ENCODE data around the gene DROSHA. TPM values are rescaled to one million over a fixed set of nuclear protein-coding genes. Genes with fewer than 3 reads are reported as not detected.

Gene DROSHA
- total RNA-seq, 1 donor from 2014 or later: 93.1 TPM

- no peaks in the 10 kb centered on the region for H3K9me3 Mint-ChIP-seq
- DNase-seq (ENCODE audit: low spot score in 2 of 2, unreplicated experiment in 2 of 2): no peak
- H3K27me3 Mint-ChIP-seq (ENCODE audit: low read depth): no peaks in the 10 kb centered on the region
- H3K27ac Mint-ChIP-seq: no peak overlapping the region
- no peak overlapping the region for H3K4me3 Mint-ChIP-seq
- TF ChIP-seq, protein P1, sequence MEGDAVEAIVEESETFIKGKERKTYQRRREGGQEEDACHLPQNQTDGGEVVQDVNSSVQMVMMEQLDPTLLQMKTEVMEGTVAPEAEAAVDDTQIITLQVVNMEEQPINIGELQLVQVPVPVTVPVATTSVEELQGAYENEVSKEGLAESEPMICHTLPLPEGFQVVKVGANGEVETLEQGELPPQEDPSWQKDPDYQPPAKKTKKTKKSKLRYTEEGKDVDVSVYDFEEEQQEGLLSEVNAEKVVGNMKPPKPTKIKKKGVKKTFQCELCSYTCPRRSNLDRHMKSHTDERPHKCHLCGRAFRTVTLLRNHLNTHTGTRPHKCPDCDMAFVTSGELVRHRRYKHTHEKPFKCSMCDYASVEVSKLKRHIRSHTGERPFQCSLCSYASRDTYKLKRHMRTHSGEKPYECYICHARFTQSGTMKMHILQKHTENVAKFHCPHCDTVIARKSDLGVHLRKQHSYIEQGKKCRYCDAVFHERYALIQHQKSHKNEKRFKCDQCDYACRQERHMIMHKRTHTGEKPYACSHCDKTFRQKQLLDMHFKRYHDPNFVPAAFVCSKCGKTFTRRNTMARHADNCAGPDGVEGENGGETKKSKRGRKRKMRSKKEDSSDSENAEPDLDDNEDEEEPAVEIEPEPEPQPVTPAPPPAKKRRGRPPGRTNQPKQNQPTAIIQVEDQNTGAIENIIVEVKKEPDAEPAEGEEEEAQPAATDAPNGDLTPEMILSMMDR (IDR thresholded peaks at IDR 0.05; ENCODE audit: unreplicated experiment): no peak
- H3K4me1 Mint-ChIP-seq: no peaks in the 10 kb centered on the region
- peaks cover 25% of the 10 kb centered on the region for H3K36me3 Mint-ChIP-seq
Measured at GRCh38 chr5:31477516-31477915, 54.4 kb downstream of the DROSHA start.

GRCh38 chr5:31476738-31477141, 55.2 kb downstream of the DROSHA start:
- TF ChIP-seq, protein P1 (IDR thresholded peaks at IDR 0.05; ENCODE audit: unreplicated experiment): no peak
- H3K27ac Mint-ChIP-seq: no peak overlapping the region
- H3K27me3 Mint-ChIP-seq (ENCODE audit: low read depth): no peaks in the 10 kb centered on the region
- no peak for DNase-seq (ENCODE audit: low spot score in 2 of 2, unreplicated experiment in 2 of 2)
- peaks cover 20% of the 10 kb centered on the region for H3K36me3 Mint-ChIP-seq
- H3K9me3 Mint-ChIP-seq: no peaks in the 10 kb centered on the region
- no peaks in the 10 kb centered on the region for H3K4me1 Mint-ChIP-seq
- H3K4me3 Mint-ChIP-seq: no peak overlapping the region

- TF ChIP-seq, protein P1 (IDR thresholded peaks at IDR 0.05; ENCODE audit: unreplicated experiment): no peak
- no peak for DNase-seq (ENCODE audit: low spot score in 2 of 2, unreplicated experiment in 2 of 2)
- Mint-ChIP-seq H3K9me3 (no peaks in the 10 kb centered on the region), H3K4me3 (no peak overlapping the region), H3K36me3 (peaks cover 26% of the 10 kb centered on the region), H3K4me1 (no peaks in the 10 kb centered on the region), H3K27me3 (ENCODE audit: low read depth) (no peaks in the 10 kb centered on the region), H3K27ac (no peak overlapping the region)
Measured at GRCh38 chr5:31471916-31472315, 60.0 kb downstream of the DROSHA start.

GRCh38 chr5:31471040-31471439, 60.9 kb downstream of the DROSHA start:
- no peak for DNase-seq (ENCODE audit: low spot score in 2 of 2, unreplicated experiment in 2 of 2)
- H3K27me3 Mint-ChIP-seq (ENCODE audit: low read depth): no peaks in the 10 kb centered on the region
- H3K36me3 Mint-ChIP-seq: peaks cover 33% of the 10 kb centered on the region
- H3K4me1 Mint-ChIP-seq: no peaks in the 10 kb centered on the region
- H3K4me3 Mint-ChIP-seq: no peak overlapping the region
- H3K27ac Mint-ChIP-seq: no peak overlapping the region
- H3K9me3 Mint-ChIP-seq: no peaks in the 10 kb centered on the region
- TF ChIP-seq, protein P1 (IDR thresholded peaks at IDR 0.05; ENCODE audit: unreplicated experiment): no peak

- no peak overlapping the region for H3K4me3 Mint-ChIP-seq
- H3K27ac Mint-ChIP-seq: no peak overlapping the region
- no peaks in the 10 kb centered on the region for H3K4me1 Mint-ChIP-seq
- TF ChIP-seq, protein P1 (IDR thresholded peaks at IDR 0.05; ENCODE audit: unreplicated experiment): no peak
- no peaks in the 10 kb centered on the region for H3K9me3 Mint-ChIP-seq
- H3K36me3 Mint-ChIP-seq: peaks cover 34% of the 10 kb centered on the region
- DNase-seq (ENCODE audit: low spot score in 2 of 2, unreplicated experiment in 2 of 2): no peak
- H3K27me3 Mint-ChIP-seq (ENCODE audit: low read depth): no peaks in the 10 kb centered on the region
Measured at GRCh38 chr5:31470608-31471007, 61.3 kb downstream of the DROSHA start.

DNA sequence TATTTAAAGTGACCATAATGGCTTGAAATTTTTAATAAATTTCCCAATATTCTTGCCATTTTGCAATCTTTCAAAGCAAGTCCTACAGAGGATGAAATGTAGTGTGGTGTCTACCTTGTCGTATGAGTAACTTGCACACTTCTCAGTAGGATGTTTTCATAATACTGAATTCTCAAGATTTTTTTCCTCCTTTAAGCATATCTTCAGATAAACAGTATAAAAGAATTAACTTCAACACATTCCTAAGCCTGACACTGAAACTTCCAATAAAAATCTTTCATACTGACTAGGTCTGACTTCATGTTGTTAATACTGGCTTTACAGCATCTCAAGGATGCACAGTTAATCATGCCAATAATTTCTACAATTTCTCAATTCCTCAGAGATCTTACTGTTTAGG, 62.0 kb downstream of the DROSHA start:
- no peak overlapping the region for H3K4me3 Mint-ChIP-seq
- DNase-seq (ENCODE audit: low spot score in 2 of 2, unreplicated experiment in 2 of 2): no peak
- H3K36me3 Mint-ChIP-seq: peaks cover 37% of the 10 kb centered on the region
- no peaks in the 10 kb centered on the region for H3K9me3 Mint-ChIP-seq
- H3K4me1 Mint-ChIP-seq: no peaks in the 10 kb centered on the region
- TF ChIP-seq, protein P1 (IDR thresholded peaks at IDR 0.05; ENCODE audit: unreplicated experiment): no peak
- no peaks in the 10 kb centered on the region for H3K27me3 Mint-ChIP-seq (ENCODE audit: low read depth)
- no peak overlapping the region for H3K27ac Mint-ChIP-seq
